Gastrocnemius medialis (tissue), 4 donors: Measurements from ENCODE around the gene SLAMF9. TPM values are rescaled to one million over a fixed set of nuclear protein-coding genes. Genes with fewer than 3 reads are reported as not detected.

Source experiments
- ATAC-seq, 2 donors: fragments of 150-250 bp; one replicate each; pipeline ENCODE4 v1.9.1; 2016
- DNase-seq, 2 donors: peaks; one replicate each; pipeline ENCODE4 v3.0.0-alpha.2; 2019
- H3K27ac ChIP-seq, 4 donors: fragments of 200-600 bp; sonication (generic); 1 replicate in 1 of 4; 2 replicates in 3 of 4; pipeline ENCODE4 v1.5.1; 2016 to 2018; ENCODE audit warnings: mild to moderate bottlenecking in 2 of 4, moderate library complexity in 1 of 4
- H3K27me3 ChIP-seq, 3 donors: fragments of 200-600 bp; sonication (generic) in 2 of 3; 1 replicate in 1 of 3; 2 replicates in 2 of 3; pipeline versions ENCODE4 v1.5.1 to v1.6.0; 2016 to 2019; ENCODE audit warnings: mild to moderate bottlenecking in 1 of 3, moderate library complexity in 1 of 3
- H3K36me3 ChIP-seq, 2 donors: fragments of 200-600 bp; sonication (generic) in 1 of 2; one replicate each; pipeline ENCODE4 v1.5.1; 2017 to 2018
- H3K4me1 ChIP-seq, 2 donors: fragments of 200-600 bp; sonication (generic) in 1 of 2; one replicate each; pipeline ENCODE4 v1.5.1; 2016 to 2017; ENCODE audit warnings: mild to moderate bottlenecking in 2 of 2
- H3K4me3 ChIP-seq, 4 donors: fragments of 200-600 bp; sonication (generic) in 3 of 4; 1 replicate in 1 of 4; 2 replicates in 3 of 4; pipeline ENCODE4 v1.5.1; 2016 to 2019; ENCODE audit warnings: mild to moderate bottlenecking in 2 of 4
- H3K9me3 ChIP-seq, 3 donors: fragments of 200-600 bp; sonication (generic) in 2 of 3; 1 replicate in 1 of 3; 2 replicates in 2 of 3; pipeline ENCODE4 v1.5.1; 2016 to 2019
- CTCF ChIP-seq, 5 experiments: fragments of 450-650 bp in 3 of 5; fragments of 200-600 bp in 2 of 5; sonication (generic) in 2 of 5; IDR thresholded peaks in 4 of 5; conservative IDR thresholded peaks in 1 of 5; 1 replicate in 4 of 5; 2 replicates in 1 of 5; pipeline ENCODE4 v1.5.1; 2016 to 2019; ENCODE audit warnings: antibody characterized with exemption in 5 of 5, mild to moderate bottlenecking in 3 of 5, moderate library complexity in 3 of 5
- POLR2A ChIP-seq, 2 donors: fragments of 450-650 bp; IDR thresholded peaks; one replicate each; pipeline ENCODE4 v1.6.1; 2017; ENCODE audit warnings: antibody characterized with exemption in 2 of 2, mild to moderate bottlenecking in 2 of 2, moderate library complexity in 2 of 2
- in situ Hi-C, 4 donors: fragments of 200-750 bp; cut with MboI; loops; one replicate each; pipeline versions ENCODE4 v1.15.0 to v1.8.0; 2017; ENCODE audit warnings: low sequenced_read_pairs in 4 of 4
- intact Hi-C: fragments of 100-400 bp; cut with DNase I; formaldehyde crosslinking; loops from one replicate; pipeline ENCODE4 v1.15.1; 2023; ENCODE audit warnings: low total_unique reads
- total RNA-seq, 4 donors: library from RNA; depleted of rRNA; stranded (reverse); fragments of >200 nt; gene quantifications; one replicate each; pipeline versions ENCODE4 v1.1.0 to v1.2.3, GENCODE V29; 2016

The SLAMF9 gene
- total RNA-seq, 4 donors from 2014 or later, result not detected

GRCh38 chr1:159989581-159989980, 35.5 kb upstream of the SLAMF9 start:
- ATAC-seq (no peak), DNase-seq (no peak)
- Histone ChIP-seq H3K27ac (no peak overlapping the region), H3K36me3 (no peaks in the 10 kb centered on the region), H3K4me3 (no peak overlapping the region), H3K4me1 (no peaks in the 10 kb centered on the region), H3K27me3 (peaks cover 0 to 14% (median 0%) of the 10 kb centered on the region in 3 donors), H3K9me3 (no peaks in the 10 kb centered on the region)
- no peak for TF ChIP-seq CTCF (IDR thresholded peaks at IDR 0.05 in 4 of 5, conservative IDR thresholded peaks at IDR 0.05 in 1 of 5)
- no peak for TF ChIP-seq POLR2A (IDR thresholded peaks at IDR 0.05)
- in situ Hi-C loops (no loop called here), intact Hi-C loops (loop anchor here (5.0 kb wide), 1 partner anchor 362 kb away; no protein-coding TSS in a partner anchor)

- intact Hi-C loops, result loop anchor here (5.0 kb wide), 1 partner anchor 361 kb away; no protein-coding TSS in a partner anchor
- H3K36me3 ChIP-seq, result no peaks in the 10 kb centered on the region
- no peak for TF ChIP-seq CTCF (IDR thresholded peaks at IDR 0.05 in 4 of 5, conservative IDR thresholded peaks at IDR 0.05 in 1 of 5)
- TF ChIP-seq POLR2A (IDR thresholded peaks at IDR 0.05), result no peak
- in situ Hi-C loops, result no loop called here
- H3K27me3 ChIP-seq, result peaks cover 0 to 14% (median 0%) of the 10 kb centered on the region in 3 donors
- ATAC-seq (no peak), DNase-seq (no peak)
- H3K27ac ChIP-seq, result no peak overlapping the region
- H3K9me3 ChIP-seq, result no peaks in the 10 kb centered on the region
- no peak overlapping the region for H3K4me3 ChIP-seq
- H3K4me1 ChIP-seq, result no peaks in the 10 kb centered on the region
These were observed 34.0 kb upstream of the SLAMF9 start for GRCh38 chr1:159988006-159988405.

- Histone ChIP-seq H3K4me1 (no peaks in the 10 kb centered on the region), H3K27ac (no peak overlapping the region), H3K4me3 (no peak overlapping the region), H3K9me3 (no peaks in the 10 kb centered on the region), H3K36me3 (no peaks in the 10 kb centered on the region), H3K27me3 (peaks cover 0 to 14% (median 0%) of the 10 kb centered on the region in 3 donors)
- DNase-seq (no peak), ATAC-seq (no peak)
- in situ Hi-C loops (no loop called here), intact Hi-C loops (loop anchor here (5.0 kb wide), 1 partner anchor 360 kb away; no protein-coding TSS in a partner anchor)
- TF ChIP-seq CTCF (IDR thresholded peaks at IDR 0.05 in 4 of 5, conservative IDR thresholded peaks at IDR 0.05 in 1 of 5) (no peak), POLR2A (IDR thresholded peaks at IDR 0.05) (no peak)
These were observed 33.1 kb upstream of the SLAMF9 start for GRCh38 chr1:159987186-159987585.

DNA sequence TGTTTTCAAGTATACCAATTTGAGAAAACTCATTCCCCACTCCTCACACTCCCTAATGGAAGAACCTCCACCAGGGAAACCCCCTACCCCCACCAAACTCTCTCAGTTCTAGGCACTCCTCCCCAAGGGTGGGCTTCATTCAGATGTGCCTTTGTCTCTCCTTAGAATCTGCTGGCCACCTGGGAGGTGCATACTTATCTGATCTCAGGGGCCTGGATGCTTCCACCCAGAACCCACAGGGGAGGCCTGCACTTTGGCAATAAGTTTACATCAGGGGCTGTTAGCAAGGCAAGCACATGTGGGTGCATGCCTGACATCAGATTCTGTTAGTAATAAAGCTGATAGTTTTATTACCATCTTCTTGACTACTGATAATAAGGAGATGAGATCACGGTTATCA, 32.5 kb upstream of the SLAMF9 start:
- peaks cover 0 to 14% (median 4%) of the 10 kb centered on the region in 3 donors for H3K27me3 ChIP-seq
- no peak overlapping the region for H3K27ac ChIP-seq
- no peak overlapping the region for H3K4me3 ChIP-seq
- DNase-seq (no peak), ATAC-seq (no peak)
- in situ Hi-C loops (no loop called here), intact Hi-C loops (loop anchor here (5.0 kb wide), 1 partner anchor 359 kb away; no protein-coding TSS in a partner anchor)
- H3K9me3 ChIP-seq, result no peaks in the 10 kb centered on the region
- no peak for TF ChIP-seq CTCF (IDR thresholded peaks at IDR 0.05 in 4 of 5, conservative IDR thresholded peaks at IDR 0.05 in 1 of 5)
- no peak for TF ChIP-seq POLR2A (IDR thresholded peaks at IDR 0.05)
- no peaks in the 10 kb centered on the region for H3K36me3 ChIP-seq
- no peaks in the 10 kb centered on the region for H3K4me1 ChIP-seq

GRCh38 chr1:159986093-159986492, 32.1 kb upstream of the SLAMF9 start:
- no peak overlapping the region for H3K27ac ChIP-seq
- DNase-seq, result no peak
- intact Hi-C loops (loop anchor here (5.0 kb wide), 1 partner anchor 359 kb away; no protein-coding TSS in a partner anchor), in situ Hi-C loops (no loop called here)
- no peak overlapping the region for H3K4me3 ChIP-seq
- H3K36me3 ChIP-seq, result no peaks in the 10 kb centered on the region
- H3K9me3 ChIP-seq, result no peaks in the 10 kb centered on the region
- peaks cover 0 to 14% (median 8%) of the 10 kb centered on the region in 3 donors for H3K27me3 ChIP-seq
- no peak for ATAC-seq
- TF ChIP-seq CTCF (IDR thresholded peaks at IDR 0.05 in 4 of 5, conservative IDR thresholded peaks at IDR 0.05 in 1 of 5) (no peak), POLR2A (IDR thresholded peaks at IDR 0.05) (no peak)
- no peaks in the 10 kb centered on the region for H3K4me1 ChIP-seq
